ENCODE measurements around the gene ARHGAP4. TPM values are rescaled to one million over a fixed set of nuclear protein-coding genes. Genes with fewer than 3 reads are reported as not detected.
A peak's percentile ranks its signal among the peaks of the same experiment; 100 is the strongest.

Gene ARHGAP4
- total RNA-seq, 2 experiments from 2014 or later, result 151 to 160 TPM

GRCh38 chrX:153924149-153924861 lies 1.8 kb downstream of the ARHGAP4 start:
- Mint-ChIP-seq H3K4me3 (peak overlapping the region; percentile 94), H3K27me3 (no peaks in the 10 kb centered on the region), H3K36me3 (peaks cover 24% of the 10 kb centered on the region), H3K27ac (peak overlapping the region; percentile 98), H3K4me1 (ENCODE audit: low read depth) (peaks cover 28% of the 10 kb centered on the region), H3K9me3 (no peaks in the 10 kb centered on the region)
- peak; percentile 60 for DNase-seq
- intact Hi-C loops (cut with micrococcal nuclease), result loop anchor here (2.0 kb wide), 1 partner anchor 22 kb away; no protein-coding TSS in a partner anchor
- ChIA-PET POLR2A (interaction anchor here (0.7 to 6.2 kb wide), 9 partner anchors 10 to 196 kb away, joined by 3 to 68 read pairs (median 8); partner anchors contain the start of genes HCFC1, IDH3G, IRAK1 and NAA10), CTCF (interaction anchor here (1.0 to 13.4 kb wide), 6 partner anchors 10 to 172 kb away, joined by 3 to 93 read pairs (median 8); partner anchors contain the start of genes NAA10, PLXNB3 and RENBP)

DNA sequence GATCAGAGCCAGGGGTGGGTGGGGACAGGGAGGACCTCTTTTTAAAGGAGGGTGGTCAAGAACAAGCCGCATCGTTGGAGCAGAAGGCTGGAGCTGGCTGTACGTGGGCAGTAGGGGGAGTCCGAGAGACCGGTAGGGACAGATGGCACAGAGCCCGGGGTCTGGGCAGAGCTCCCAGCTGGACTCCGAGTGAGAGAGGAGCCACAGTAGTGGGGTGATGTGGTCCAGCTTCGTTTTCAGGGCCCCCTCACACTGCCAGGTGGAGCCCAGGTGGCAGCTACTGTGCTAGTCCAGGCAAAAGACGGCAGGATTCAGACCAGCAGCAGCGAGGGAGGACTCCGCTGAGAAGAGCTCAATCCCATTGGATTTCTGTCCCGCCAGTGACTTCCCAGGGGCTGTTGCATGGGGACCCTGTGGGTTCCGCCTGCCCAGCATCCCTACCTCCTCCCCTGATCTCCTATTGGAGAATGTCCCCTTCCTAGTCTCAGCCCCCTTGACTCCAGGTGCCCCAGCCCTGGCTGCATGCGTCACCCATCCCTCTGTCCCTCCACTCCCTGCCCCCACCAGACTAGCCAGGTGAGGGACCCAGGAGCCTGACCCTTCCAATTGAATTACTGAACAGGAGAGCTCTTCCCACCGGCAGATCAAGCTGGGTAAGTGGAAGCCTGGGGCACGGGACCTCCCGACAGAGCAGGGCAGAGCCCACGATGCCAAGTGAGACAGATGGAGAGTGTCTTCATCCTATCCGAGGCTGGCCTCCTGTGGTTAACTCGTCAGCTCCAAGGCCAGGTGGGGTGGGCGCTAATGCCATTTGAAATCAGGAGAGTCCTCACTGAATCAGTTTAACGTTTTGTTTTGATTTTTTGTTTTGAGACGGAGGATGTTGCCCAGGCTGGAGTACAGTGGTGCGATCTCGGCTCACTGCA lies 2.9 kb downstream of the ARHGAP4 start:
- intact Hi-C loops (cut with micrococcal nuclease), result no loop called here
- Mint-ChIP-seq H3K27me3 (no peaks in the 10 kb centered on the region), H3K4me3 (peak overlapping the region; percentile 94), H3K9me3 (no peaks in the 10 kb centered on the region), H3K4me1 (ENCODE audit: low read depth) (peaks cover 21% of the 10 kb centered on the region), H3K27ac (peak overlapping the region; percentile 86), H3K36me3 (peaks cover 25% of the 10 kb centered on the region)
- ChIA-PET CTCF (interaction anchor here (1.0 to 2.2 kb wide), 10 partner anchors 11 to 45 kb away, joined by 3 to 26 read pairs (median 4); partner anchors contain the start of gene NAA10), POLR2A (interaction anchor here (1.9 to 6.2 kb wide), 4 partner anchors 23 to 129 kb away, joined by 4 to 68 read pairs (median 19); partner anchors contain the start of genes HCFC1, IDH3G, RENBP and SSR4)
- no peak for DNase-seq

- no peaks in the 10 kb centered on the region for H3K9me3 Mint-ChIP-seq
- H3K27me3 Mint-ChIP-seq, result no peaks in the 10 kb centered on the region
- H3K4me3 Mint-ChIP-seq, result peak overlapping the region; percentile 94
- peaks cover 21% of the 10 kb centered on the region for H3K4me1 Mint-ChIP-seq (ENCODE audit: low read depth)
- peak overlapping the region; percentile 86 for H3K27ac Mint-ChIP-seq
- intact Hi-C loops (cut with micrococcal nuclease), result no loop called here
- DNase-seq, result peak; percentile 36
- POLR2A ChIA-PET, result interaction anchor here (0.5 to 2.1 kb wide), 4 partner anchors 10 to 59 kb away, joined by 3 to 8 read pairs (median 3); no protein-coding TSS in a partner anchor
- H3K36me3 Mint-ChIP-seq, result peaks cover 32% of the 10 kb centered on the region
- CTCF ChIA-PET, result interaction anchor here (1.1 to 2.2 kb wide), 8 partner anchors 9 to 46 kb away, joined by 3 to 26 read pairs (median 5); partner anchors contain the start of gene NAA10
Observed at GRCh38 chrX:153921511-153922446, 4.3 kb downstream of the ARHGAP4 start.

DNA sequence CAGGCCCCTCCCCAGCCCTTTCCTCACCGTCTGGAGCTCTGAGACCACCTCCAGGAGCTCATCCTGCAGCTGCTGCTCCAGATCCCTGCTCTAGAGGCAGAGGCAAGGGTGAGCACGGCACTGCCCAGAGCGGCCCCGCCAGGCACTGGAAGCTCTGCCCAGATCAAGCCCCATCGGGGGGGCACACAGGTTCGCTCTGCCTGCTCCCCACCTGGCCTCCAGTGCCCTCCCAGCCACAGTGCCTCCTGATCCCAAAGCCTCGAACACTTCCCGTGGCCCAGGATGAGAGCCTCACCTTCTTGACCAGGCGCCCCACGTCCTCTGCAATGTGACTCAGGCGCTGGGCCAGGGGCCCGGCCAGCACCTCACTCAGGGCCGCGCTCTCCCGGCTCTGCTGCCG lies 5.0 kb downstream of the ARHGAP4 start:
- POLR2A ChIA-PET, result interaction anchor here (2.1 kb wide), 1 partner anchor 9 kb away, joined by 8 read pairs; no protein-coding TSS in a partner anchor
- CTCF ChIA-PET, result interaction anchor here (1.3 to 1.6 kb wide), 2 partner anchors 10 to 26 kb away, joined by 4 to 5 read pairs; no protein-coding TSS in a partner anchor
- Mint-ChIP-seq H3K4me1 (ENCODE audit: low read depth) (peaks cover 21% of the 10 kb centered on the region), H3K4me3 (no peak overlapping the region), H3K36me3 (peaks cover 35% of the 10 kb centered on the region), H3K9me3 (no peaks in the 10 kb centered on the region), H3K27ac (no peak overlapping the region), H3K27me3 (no peaks in the 10 kb centered on the region)
- intact Hi-C loops (cut with micrococcal nuclease), result no loop called here
- DNase-seq, result no peak

GRCh38 chrX:153920546-153920945 lies 5.5 kb downstream of the ARHGAP4 start:
- ChIA-PET CTCF (interaction anchor here (1.3 to 1.6 kb wide), 2 partner anchors 10 to 27 kb away, joined by 4 to 5 read pairs; no protein-coding TSS in a partner anchor), POLR2A (interaction anchor here (2.1 kb wide), 1 partner anchor 9 kb away, joined by 8 read pairs; no protein-coding TSS in a partner anchor)
- no peak overlapping the region for H3K27ac Mint-ChIP-seq
- no peaks in the 10 kb centered on the region for H3K27me3 Mint-ChIP-seq
- intact Hi-C loops (cut with micrococcal nuclease), result no loop called here
- peaks cover 21% of the 10 kb centered on the region for H3K4me1 Mint-ChIP-seq (ENCODE audit: low read depth)
- no peak overlapping the region for H3K4me3 Mint-ChIP-seq
- no peak for DNase-seq
- H3K36me3 Mint-ChIP-seq, result peaks cover 36% of the 10 kb centered on the region
- no peaks in the 10 kb centered on the region for H3K9me3 Mint-ChIP-seq

DNA sequence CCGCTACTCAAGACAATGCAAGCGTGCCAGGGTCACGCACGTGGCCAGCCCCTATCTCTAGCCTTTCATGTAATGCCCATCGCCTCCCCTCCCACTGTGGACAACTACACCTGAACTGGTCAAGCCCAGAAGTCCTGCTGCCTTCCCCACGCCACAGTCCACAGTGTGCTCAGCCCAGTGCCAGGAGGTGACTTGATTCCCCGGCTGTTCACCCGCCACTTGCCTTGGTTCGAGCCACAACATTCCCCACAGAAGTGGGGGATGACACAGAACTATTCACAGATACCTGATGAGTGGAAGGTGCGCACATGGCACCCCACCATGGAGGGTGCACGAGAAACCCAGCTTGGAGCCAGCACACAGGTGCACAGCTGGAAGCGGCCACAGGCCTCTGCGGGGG lies 6.8 kb downstream of the ARHGAP4 start:
- Mint-ChIP-seq H3K9me3 (no peaks in the 10 kb centered on the region), H3K27me3 (no peaks in the 10 kb centered on the region), H3K27ac (no peak overlapping the region), H3K4me1 (ENCODE audit: low read depth) (peaks cover 19% of the 10 kb centered on the region), H3K4me3 (no peak overlapping the region), H3K36me3 (peaks cover 27% of the 10 kb centered on the region)
- intact Hi-C loops (cut with micrococcal nuclease), result no loop called here
- no peak for DNase-seq
- ChIA-PET CTCF (no interaction called here), POLR2A (no interaction called here)

DNA sequence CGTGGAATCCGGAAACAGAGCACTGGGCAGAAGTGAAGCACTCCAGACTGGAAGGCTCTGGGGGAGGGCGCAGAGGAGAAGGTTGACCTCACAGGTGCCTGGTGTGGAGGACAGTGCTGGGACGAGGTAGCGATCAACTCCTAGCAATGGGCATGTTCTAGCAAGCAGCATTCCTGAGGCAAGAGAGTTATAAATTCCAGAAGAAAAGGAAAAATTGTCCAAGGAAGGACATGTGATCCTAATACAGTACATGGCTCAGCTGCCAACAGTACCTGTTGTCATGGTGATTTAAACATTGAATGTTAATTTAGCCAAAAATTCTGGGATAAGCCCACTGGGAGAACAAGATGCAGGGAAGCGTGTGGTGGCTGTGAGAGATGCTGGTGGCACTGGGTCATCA lies 8.2 kb downstream of the ARHGAP4 start:
- Mint-ChIP-seq H3K4me1 (ENCODE audit: low read depth) (peaks cover 10% of the 10 kb centered on the region), H3K9me3 (no peaks in the 10 kb centered on the region), H3K36me3 (peaks cover 22% of the 10 kb centered on the region), H3K27ac (no peak overlapping the region), H3K4me3 (no peak overlapping the region), H3K27me3 (no peaks in the 10 kb centered on the region)
- intact Hi-C loops (cut with micrococcal nuclease), result no loop called here
- POLR2A ChIA-PET, result no interaction called here
- DNase-seq, result no peak
- CTCF ChIA-PET, result interaction anchor here (1.2 to 1.4 kb wide), 2 partner anchors 10 to 29 kb away, joined by 3 to 4 read pairs; no protein-coding TSS in a partner anchor

DNA sequence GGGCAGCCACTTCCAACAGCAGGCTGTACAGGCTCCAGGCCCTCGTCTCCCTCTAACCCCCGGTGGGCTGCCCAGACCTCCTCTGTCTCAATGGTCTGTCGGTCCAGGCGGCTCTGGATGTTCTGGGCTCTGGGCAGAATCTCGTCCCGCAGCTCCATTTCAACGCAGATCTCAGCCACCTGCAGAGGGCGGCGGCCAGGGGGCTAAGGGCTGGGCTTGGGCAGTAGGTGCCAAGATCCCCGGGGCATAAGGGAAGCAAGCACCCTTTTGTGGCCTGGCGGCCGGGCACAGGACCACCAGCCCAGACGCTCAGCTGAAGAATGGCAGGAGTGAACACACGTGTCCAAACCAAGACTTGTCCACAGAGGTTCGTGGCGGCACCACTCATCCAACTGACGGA lies 12.4 kb downstream of the ARHGAP4 start:
- H3K36me3 Mint-ChIP-seq, result peaks cover 20% of the 10 kb centered on the region
- H3K4me1 Mint-ChIP-seq (ENCODE audit: low read depth), result no peaks in the 10 kb centered on the region
- intact Hi-C loops (cut with micrococcal nuclease), result no loop called here
- POLR2A ChIA-PET, result no interaction called here
- H3K4me3 Mint-ChIP-seq, result no peak overlapping the region
- H3K27ac Mint-ChIP-seq, result no peak overlapping the region
- CTCF ChIA-PET, result no interaction called here
- no peak for DNase-seq
- no peaks in the 10 kb centered on the region for H3K27me3 Mint-ChIP-seq
- H3K9me3 Mint-ChIP-seq, result no peaks in the 10 kb centered on the region

DNA sequence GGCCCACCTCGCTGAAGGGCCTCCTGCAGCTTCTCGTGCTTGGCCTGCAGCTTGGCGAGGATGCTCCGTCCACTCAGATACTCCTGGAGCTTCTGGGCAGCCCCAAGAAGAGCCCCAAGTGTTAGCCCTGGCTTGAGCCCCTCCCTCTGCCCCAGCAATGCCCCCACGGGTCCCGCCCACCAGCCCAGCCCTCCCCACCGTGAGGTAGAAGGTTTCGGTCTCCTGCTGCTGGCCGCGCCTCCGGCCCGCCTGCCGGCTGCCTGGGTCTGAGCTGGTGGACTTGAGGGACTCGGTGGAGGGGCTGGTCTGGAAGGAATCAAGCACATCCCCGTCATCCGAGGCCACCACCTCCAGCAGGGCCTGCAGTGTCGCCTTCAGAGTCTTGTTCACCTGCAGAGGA lies 12.9 kb downstream of the ARHGAP4 start:
- intact Hi-C loops (cut with micrococcal nuclease), result no loop called here
- ChIA-PET CTCF (interaction anchor here (1.3 kb wide), 1 partner anchor 9 kb away, joined by 5 read pairs; no protein-coding TSS in a partner anchor), POLR2A (no interaction called here)
- H3K27me3 Mint-ChIP-seq, result no peaks in the 10 kb centered on the region
- H3K4me3 Mint-ChIP-seq, result no peak overlapping the region
- no peaks in the 10 kb centered on the region for H3K9me3 Mint-ChIP-seq
- H3K27ac Mint-ChIP-seq, result no peak overlapping the region
- H3K36me3 Mint-ChIP-seq, result peaks cover 17% of the 10 kb centered on the region
- no peaks in the 10 kb centered on the region for H3K4me1 Mint-ChIP-seq (ENCODE audit: low read depth)
- DNase-seq, result no peak

GRCh38 chrX:153911798-153912197 lies 14.3 kb downstream of the ARHGAP4 start:
- POLR2A ChIA-PET, result interaction anchor here (2.0 kb wide), 1 partner anchor 9 kb away, joined by 8 read pairs; no protein-coding TSS in a partner anchor
- Mint-ChIP-seq H3K36me3 (peaks cover 10% of the 10 kb centered on the region), H3K27me3 (no peaks in the 10 kb centered on the region), H3K4me3 (no peak overlapping the region), H3K9me3 (no peaks in the 10 kb centered on the region), H3K27ac (no peak overlapping the region), H3K4me1 (ENCODE audit: low read depth) (no peaks in the 10 kb centered on the region)
- no peak for DNase-seq
- intact Hi-C loops (cut with micrococcal nuclease), result no loop called here
- CTCF ChIA-PET, result interaction anchor here (0.7 to 1.4 kb wide), 3 partner anchors 11 to 35 kb away, joined by 3 to 7 read pairs (median 5); no protein-coding TSS in a partner anchor

- H3K9me3 Mint-ChIP-seq, result no peaks in the 10 kb centered on the region
- CTCF ChIA-PET, result interaction anchor here (1.0 to 1.4 kb wide), 2 partner anchors 10 to 12 kb away, joined by 4 to 7 read pairs; no protein-coding TSS in a partner anchor
- H3K27me3 Mint-ChIP-seq, result no peaks in the 10 kb centered on the region
- no peak overlapping the region for H3K4me3 Mint-ChIP-seq
- POLR2A ChIA-PET, result interaction anchor here (0.7 kb wide), 1 partner anchor 116 kb away, joined by 4 read pairs; the partner anchor contains the start of genes IDH3G and SSR4
- no peak for DNase-seq
- H3K36me3 Mint-ChIP-seq, result peaks cover 3% of the 10 kb centered on the region
- H3K4me1 Mint-ChIP-seq (ENCODE audit: low read depth), result peaks cover 6% of the 10 kb centered on the region
- H3K27ac Mint-ChIP-seq, result no peak overlapping the region
- intact Hi-C loops (cut with micrococcal nuclease), result no loop called here
Observed at GRCh38 chrX:153910446-153910845, 15.6 kb downstream of the ARHGAP4 start.
